IMR-90 (cell line): ENCODE data around the gene ANKH. TPM values are rescaled to one million over a fixed set of nuclear protein-coding genes. Genes with fewer than 3 reads are reported as not detected.
A peak's percentile ranks its signal among the peaks of the same experiment; 100 is the strongest.

ENCODE experiments used
- ATAC-seq: fragments of 200-7000 bp; cut with Tn5 transposase; 2 replicates; pipeline ENCODE4 v1.9.1; 2020; ENCODE audit warnings: low read depth, mild to moderate bottlenecking, moderate library complexity
- BruUV-seq: library from RNA; stranded (reverse); fragments of 400-500 nt; replicated peaks from 2 replicates; lab custom pipeline; 2021; lab: Mats Ljungman, UMichigan
- CTCF ChIA-PET: fragments of 300-600 bp; formaldehyde crosslinking; extraction: SDS; loops from one replicate; lab custom pipeline; 2021; ENCODE audit warnings: antibody characterized with exemption; lab: Yijun Ruan, JAX
- POLR2A ChIA-PET: fragments of 300-600 bp; sonication (Branson Sonifier 250); formaldehyde crosslinking; loops from one replicate; lab custom pipeline; 2022; ENCODE audit warnings: antibody characterized with exemption; ENCODE audit not compliant: unreplicated experiment; lab: Charles Lee
- DNase-seq: peaks from one replicate; pipeline ENCODE4 v3.0.0; 2013
- H2AFZ ChIP-seq: replicated peaks from 2 replicates; pipeline ENCODE3; 2013; ENCODE audit warnings: low read length, mild to moderate bottlenecking; ENCODE audit not compliant: poor library complexity
- H2AK5ac ChIP-seq: 2 replicates; pipeline ENCODE4 v1.6.1; 2013; ENCODE audit warnings: low read depth, low read length, inconsistent platforms
- H2AK9ac ChIP-seq: replicated peaks from 2 replicates; pipeline ENCODE3; 2013; ENCODE audit warnings: mild to moderate bottlenecking, low read depth, low read length, moderate library complexity; ENCODE audit not compliant: poor library complexity
- H2BK120ac ChIP-seq: 2 replicates; pipeline ENCODE4 v1.6.1; 2013; ENCODE audit warnings: low read depth, low read length, inconsistent platforms
- H2BK15ac ChIP-seq: 3 replicates; pipeline ENCODE4 v1.6.1; 2013; ENCODE audit warnings: low read depth, low read length, inconsistent platforms
- H2BK20ac ChIP-seq: 2 replicates; pipeline ENCODE4 v1.6.1; 2013; ENCODE audit warnings: low read depth, mild to moderate bottlenecking, inconsistent platforms, low read length, moderate library complexity
- H2BK5ac ChIP-seq: 2 replicates; pipeline ENCODE4 v1.6.1; 2013; ENCODE audit warnings: mild to moderate bottlenecking, low read depth, low read length, inconsistent platforms; ENCODE audit not compliant: poor library complexity, severe bottlenecking
- H3K14ac ChIP-seq: replicated peaks from 2 replicates; pipeline ENCODE4 v1.6.1; 2013; ENCODE audit warnings: low read depth, low read length, inconsistent platforms
- H3K18ac ChIP-seq: 2 replicates; pipeline ENCODE4 v1.6.1; 2013; ENCODE audit warnings: low read depth, low read length, control low read depth
- H3K23ac ChIP-seq: 2 replicates; pipeline ENCODE4 v1.6.1; 2013; ENCODE audit warnings: low read depth, low read length, inconsistent platforms
- H3K27ac ChIP-seq: 2 replicates; pipeline ENCODE4 v1.5.1; 2013; ENCODE audit warnings: mild to moderate bottlenecking, control low read depth, low read length; ENCODE audit not compliant: insufficient read depth
- H3K27me3 ChIP-seq: 2 replicates; pipeline ENCODE4 v1.6.1; 2013; ENCODE audit warnings: low read length; ENCODE audit not compliant: control insufficient read depth, insufficient read depth
- H3K36me3 ChIP-seq: 2 replicates; pipeline ENCODE4 v1.6.1; 2013; ENCODE audit warnings: low read length, mixed read lengths; ENCODE audit not compliant: control insufficient read depth, insufficient read depth
- H3K4ac ChIP-seq: 2 replicates; pipeline ENCODE4 v1.6.1; 2013; ENCODE audit warnings: low read depth, low read length, inconsistent platforms
- H3K4me1 ChIP-seq: 2 replicates; pipeline ENCODE4 v1.6.1; 2013; ENCODE audit warnings: low read length, mixed read lengths; ENCODE audit not compliant: control insufficient read depth, insufficient read depth
- H3K4me2 ChIP-seq: 2 replicates; pipeline ENCODE4 v1.6.1; 2013; ENCODE audit warnings: low read depth, mild to moderate bottlenecking, control low read depth, low read length, moderate library complexity
- H3K4me3 ChIP-seq: 2 replicates; pipeline ENCODE4 v1.5.1; 2013; ENCODE audit warnings: low read depth, mild to moderate bottlenecking, control low read depth, low read length, moderate library complexity; ENCODE audit not compliant: insufficient read depth
- H3K56ac ChIP-seq: 2 replicates; pipeline ENCODE4 v1.6.1; 2013; ENCODE audit warnings: low read length, inconsistent platforms; ENCODE audit not compliant: insufficient read depth; ENCODE audit errors: extremely low read depth
- H3K79me1 ChIP-seq, 2 experiments: 2 replicates each; pipeline ENCODE4 v1.6.1; 2013; ENCODE audit warnings: low read length in 2 of 2, inconsistent platforms in 1 of 2, low read depth in 1 of 2
- H3K9ac ChIP-seq: 2 replicates; pipeline ENCODE4 v1.6.1; 2013; ENCODE audit warnings: low read depth, low read length, control low read depth
- H3K9me1 ChIP-seq: 2 replicates; pipeline ENCODE4 v1.6.1; 2013; ENCODE audit warnings: low read length, inconsistent platforms; ENCODE audit not compliant: insufficient read depth
- H3K9me3 ChIP-seq: 2 replicates; pipeline ENCODE4 v1.6.1; 2013; ENCODE audit warnings: low read length; ENCODE audit not compliant: control insufficient read depth, insufficient read depth
- H4K20me1 ChIP-seq: 2 replicates; pipeline ENCODE4 v1.6.1; 2013; ENCODE audit warnings: low read length, inconsistent platforms; ENCODE audit not compliant: insufficient read depth
- H4K5ac ChIP-seq: 2 replicates; pipeline ENCODE4 v1.6.1; 2013; ENCODE audit warnings: mild to moderate bottlenecking, low read depth, low read length, control low read depth
- H4K8ac ChIP-seq, 2 experiments: 2 replicates each; pipeline ENCODE4 v1.6.1; 2013; ENCODE audit warnings: low read depth in 2 of 2, low read length in 2 of 2, control low read depth in 1 of 2, inconsistent platforms in 1 of 2
- H4K91ac ChIP-seq: 2 replicates; pipeline ENCODE4 v1.6.1; 2013; ENCODE audit warnings: low read depth, low read length, inconsistent platforms; ENCODE audit not compliant: insufficient read depth
- BHLHE40 ChIP-seq: fragments of 150-350 bp; IDR thresholded peaks from 2 replicates; pipeline ENCODE4 v1.6.1; 2016; ENCODE audit warnings: mild to moderate bottlenecking, low read depth, low read length
- CEBPB ChIP-seq: IDR thresholded peaks from 2 replicates; pipeline ENCODE4 v1.6.1; 2012; ENCODE audit warnings: low read depth, low read length, improper control_type of control experiment
- CHD1 ChIP-seq: IDR thresholded peaks from 2 replicates; pipeline ENCODE4 v1.6.1; 2012; ENCODE audit warnings: low read depth, low read length, improper control_type of control experiment
- ELK1 ChIP-seq: fragments of 150-350 bp; IDR thresholded peaks from 2 replicates; pipeline ENCODE4 v1.6.1; 2016; ENCODE audit warnings: low read depth, mild to moderate bottlenecking, low read length, moderate library complexity, borderline replicate concordance
- FOS ChIP-seq: fragments of 150-350 bp; IDR thresholded peaks from 2 replicates; pipeline ENCODE4 v1.6.1; 2016; ENCODE audit warnings: low read depth, low read length
- MAFK ChIP-seq: IDR thresholded peaks from 2 replicates; pipeline ENCODE4 v1.6.1; 2012; ENCODE audit warnings: low read depth, low read length, improper control_type of control experiment
- MAZ ChIP-seq: IDR thresholded peaks from 2 replicates; pipeline ENCODE4 v1.6.1; 2012; ENCODE audit warnings: low read depth, mild to moderate bottlenecking, low read length, improper control_type of control experiment, moderate library complexity, borderline replicate concordance
- MXI1 ChIP-seq: IDR thresholded peaks from 2 replicates; pipeline ENCODE4 v1.6.1; 2012; ENCODE audit warnings: low read depth, mild to moderate bottlenecking, low read length, moderate library complexity, borderline replicate concordance
- NFE2L2 ChIP-seq: fragments of 150-350 bp; IDR thresholded peaks from 2 replicates; pipeline ENCODE4 v1.6.1; 2016; ENCODE audit warnings: low read depth, mild to moderate bottlenecking, low read length
- POLR2A ChIP-seq: IDR thresholded peaks from 2 replicates; pipeline ENCODE4 v1.6.1; 2012; ENCODE audit warnings: mild to moderate bottlenecking, low read depth, low read length
- RAD21 ChIP-seq: IDR thresholded peaks from 2 replicates; pipeline ENCODE4 v1.6.1; 2012; ENCODE audit warnings: low read length, improper control_type of control experiment
- RCOR1 ChIP-seq: IDR thresholded peaks from 2 replicates; pipeline ENCODE4 v1.6.1; 2012; ENCODE audit warnings: mild to moderate bottlenecking, low read length, improper control_type of control experiment; ENCODE audit not compliant: insufficient replicate concordance
- RFX5 ChIP-seq: IDR thresholded peaks from 2 replicates; pipeline ENCODE4 v1.8.0; 2012; ENCODE audit warnings: low read depth, mild to moderate bottlenecking, low read length, moderate library complexity
- SMC3 ChIP-seq: fragments of 150-350 bp; IDR thresholded peaks from 2 replicates; pipeline ENCODE4 v1.6.1; 2016; ENCODE audit warnings: low read depth, mild to moderate bottlenecking, antibody characterized with exemption, low read length, moderate library complexity
- WGBS, 2 experiments: methylation state at CpG; one replicate each; pipeline versions ENCODE4 v1.1.5 to v1.1.7; 2013; ENCODE audit warnings: missing lambda C conversion rate in 2 of 2; ENCODE audit not compliant: insufficient read length in 1 of 2; ENCODE audit errors: extremely low coverage in 2 of 2; 5-methylcytosine and 5-hydroxymethylcytosine counted together
- dilution Hi-C: fragments of 300-500 bp; cut with HindIII; formaldehyde crosslinking; loops from one replicate; pipeline ENCODE4 v1.14.3; 2018; ENCODE audit warnings: low sequenced_read_pairs; ENCODE audit not compliant: unreplicated experiment
- in situ Hi-C: fragments of 300-500 bp; cut with MboI; formaldehyde crosslinking; loops from 3 replicates; pipeline ENCODE4 v1.14.3; 2019; ENCODE audit warnings: low sequenced_read_pairs, inconsistent platforms, mixed read lengths
- intact Hi-C: fragments of 100-400 bp; cut with micrococcal nuclease; formaldehyde crosslinking; loops from 2 replicates; pipeline ENCODE4 v1.10.0; 2022
- polyA plus RNA-seq, 3 experiments: library from polyadenylated mRNA; depleted of rRNA; stranded (reverse); fragments of >200 nt; gene quantifications; 2 replicates each; pipeline ENCODE4 v1.2.3, GENCODE V29; 2012; ENCODE audit warnings: low replicate concordance in 1 of 3
- total RNA-seq: library from RNA; depleted of rRNA; stranded (reverse); fragments of >200 nt; gene quantifications from 2 replicates; pipeline ENCODE4 v1.2.3, GENCODE V29; 2012
- TF ChIP-seq, protein P1 (sequence below): conservative IDR thresholded peaks from 2 replicates; pipeline ENCODE4 v1.5.1; 2012; ENCODE audit warnings: mild to moderate bottlenecking, low read depth, low read length, improper control_type of control experiment
- TF ChIP-seq, protein P2 (sequence below): fragments of 150-350 bp; IDR thresholded peaks from 2 replicates; pipeline ENCODE4 v1.6.1; 2017; ENCODE audit warnings: mild to moderate bottlenecking, antibody characterized with exemption, low read length, low read depth

ANKH gene
- total and polyA plus RNA-seq, 2 of the 4 experiments (the other 2 are of a cell fraction), result 5.2 to 17.2 TPM

DNA sequence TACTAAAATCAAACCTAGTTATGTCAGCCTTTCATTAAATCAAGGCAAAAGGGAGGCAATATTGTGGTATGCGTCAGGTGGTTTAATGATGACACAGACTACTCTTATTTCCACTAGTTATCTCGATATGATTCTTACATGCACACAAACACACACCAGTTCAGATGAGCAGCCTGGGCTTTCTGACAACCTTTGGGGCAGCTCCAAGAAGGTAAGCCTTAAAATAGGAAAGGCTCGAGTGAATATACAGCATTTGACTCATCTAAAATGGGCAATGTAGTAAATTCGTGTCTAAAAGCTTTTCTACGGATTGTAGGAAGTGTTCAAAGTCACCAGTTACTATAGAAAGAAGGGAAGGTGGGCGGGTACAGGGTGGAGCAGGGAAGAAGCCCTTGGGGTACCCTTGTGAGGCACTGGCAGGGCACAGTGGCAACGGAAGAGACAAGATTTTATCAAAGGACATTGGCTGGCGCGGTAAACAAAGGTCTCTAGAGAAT, 1.9 kb downstream of the ANKH start:
- no peak overlapping the region for H3K18ac ChIP-seq
- no peak overlapping the region for H2BK120ac ChIP-seq
- H2AK5ac ChIP-seq, result no peak overlapping the region
- no peaks in the 10 kb centered on the region for H3K9me3 ChIP-seq
- dilution Hi-C loops, result no loop called here
- no TSS peak for BruUV-seq
- 80% methylated on average over 1 of the region's 9 CpGs; no CpG with 5 or more reads in 1 of the 2 experiments for WGBS, 2 experiments
- H4K20me1 ChIP-seq, result peaks cover 6% of the 10 kb centered on the region; the same call in 1 of the 2 replicates
- H2AFZ ChIP-seq, result no peak overlapping the region
- H3K23ac ChIP-seq, result peak overlapping the region; percentile 37; the same call in 1 of the 2 replicates
- H3K9me1 ChIP-seq, result peaks cover 4% of the 10 kb centered on the region; the same call in 1 of the 2 replicates
- TF ChIP-seq MAZ (no peak), ELK1 (no peak), RAD21 (no peak), FOS (no peak), POLR2A (no peak), NFE2L2 (no peak), MXI1 (no peak), SMC3 (no peak), MAFK (no peak), CEBPB (no peak), BHLHE40 (no peak), CHD1 (no peak), RCOR1 (no peak), RFX5 (no peak)
- TF ChIP-seq, protein P1, sequence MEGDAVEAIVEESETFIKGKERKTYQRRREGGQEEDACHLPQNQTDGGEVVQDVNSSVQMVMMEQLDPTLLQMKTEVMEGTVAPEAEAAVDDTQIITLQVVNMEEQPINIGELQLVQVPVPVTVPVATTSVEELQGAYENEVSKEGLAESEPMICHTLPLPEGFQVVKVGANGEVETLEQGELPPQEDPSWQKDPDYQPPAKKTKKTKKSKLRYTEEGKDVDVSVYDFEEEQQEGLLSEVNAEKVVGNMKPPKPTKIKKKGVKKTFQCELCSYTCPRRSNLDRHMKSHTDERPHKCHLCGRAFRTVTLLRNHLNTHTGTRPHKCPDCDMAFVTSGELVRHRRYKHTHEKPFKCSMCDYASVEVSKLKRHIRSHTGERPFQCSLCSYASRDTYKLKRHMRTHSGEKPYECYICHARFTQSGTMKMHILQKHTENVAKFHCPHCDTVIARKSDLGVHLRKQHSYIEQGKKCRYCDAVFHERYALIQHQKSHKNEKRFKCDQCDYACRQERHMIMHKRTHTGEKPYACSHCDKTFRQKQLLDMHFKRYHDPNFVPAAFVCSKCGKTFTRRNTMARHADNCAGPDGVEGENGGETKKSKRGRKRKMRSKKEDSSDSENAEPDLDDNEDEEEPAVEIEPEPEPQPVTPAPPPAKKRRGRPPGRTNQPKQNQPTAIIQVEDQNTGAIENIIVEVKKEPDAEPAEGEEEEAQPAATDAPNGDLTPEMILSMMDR, result no peak
- TF ChIP-seq, protein P2, sequence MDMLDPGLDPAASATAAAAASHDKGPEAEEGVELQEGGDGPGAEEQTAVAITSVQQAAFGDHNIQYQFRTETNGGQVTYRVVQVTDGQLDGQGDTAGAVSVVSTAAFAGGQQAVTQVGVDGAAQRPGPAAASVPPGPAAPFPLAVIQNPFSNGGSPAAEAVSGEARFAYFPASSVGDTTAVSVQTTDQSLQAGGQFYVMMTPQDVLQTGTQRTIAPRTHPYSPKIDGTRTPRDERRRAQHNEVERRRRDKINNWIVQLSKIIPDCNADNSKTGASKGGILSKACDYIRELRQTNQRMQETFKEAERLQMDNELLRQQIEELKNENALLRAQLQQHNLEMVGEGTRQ, result no peak
- ChIA-PET POLR2A (no interaction called here), CTCF (no interaction called here)
- H3K56ac ChIP-seq, result no peak overlapping the region
- peak overlapping the region; percentile 93 for H3K4me2 ChIP-seq
- H4K91ac ChIP-seq, result no peak overlapping the region
- DNase-seq (no peak), ATAC-seq (no peak)
- in situ Hi-C loops, result loop anchor here (10.0 kb wide), 1 partner anchor 135 kb away; no protein-coding TSS in a partner anchor
- no peak overlapping the region for H4K5ac ChIP-seq
- no peak overlapping the region for H3K14ac ChIP-seq
- no peak overlapping the region for H3K4me3 ChIP-seq
- intact Hi-C loops, result loop anchor here (2.0 to 5.0 kb wide), 3 partner anchors 31 to 127 kb away; no protein-coding TSS in a partner anchor
- H4K8ac ChIP-seq, result no peak overlapping the region
- no peaks in the 10 kb centered on the region for H3K36me3 ChIP-seq
- no peak overlapping the region for H2BK20ac ChIP-seq
- H2BK15ac ChIP-seq, result no peak overlapping the region
- H3K9ac ChIP-seq, result no peak overlapping the region
- peaks cover 15 to 29% of the 10 kb centered on the region in 2 experiments for H3K79me1 ChIP-seq
- no peaks in the 10 kb centered on the region for H3K27me3 ChIP-seq
- H2AK9ac ChIP-seq, result no peak overlapping the region
- H3K27ac ChIP-seq, result no peak overlapping the region
- H3K4me1 ChIP-seq, result peaks cover 2% of the 10 kb centered on the region
- H3K4ac ChIP-seq, result no peak overlapping the region
- H2BK5ac ChIP-seq, result no peak overlapping the region
